Cardiac septum (tissue), 1 donor: ENCODE measurements around the gene CREM. TPM values are rescaled to one million over a fixed set of nuclear protein-coding genes. Genes with fewer than 3 reads are reported as not detected.
"Not testable (repeated sequence)": the region's sequence is repeated elsewhere in the genome, so short reads cannot be mapped to it uniquely, and the experiment has no call there.

Experiments used
- DNase-seq: peaks from one replicate; pipeline ENCODE4 v3.0.0-alpha.2; 2020; ENCODE audit warnings: low spot score
- intact Hi-C: fragments of 100-400 bp; cut with DNase I; formaldehyde crosslinking; loops from one replicate; pipeline ENCODE4 v1.14.0; 2022
- total RNA-seq: library from RNA; stranded (reverse); fragmentation: NEBNext Ultra II Directional; extraction: Animal tissue kit (Norgen Biotek cat#: 25700); gene quantifications from one replicate; pipeline ENCODE4 v1.2.1, GENCODE V29; 2021
- donor health status: DM: no; HTN: no; CAD: no.

The CREM gene
- total RNA-seq, 1 donor from 2014 or later, result 46.0 TPM

DNA sequence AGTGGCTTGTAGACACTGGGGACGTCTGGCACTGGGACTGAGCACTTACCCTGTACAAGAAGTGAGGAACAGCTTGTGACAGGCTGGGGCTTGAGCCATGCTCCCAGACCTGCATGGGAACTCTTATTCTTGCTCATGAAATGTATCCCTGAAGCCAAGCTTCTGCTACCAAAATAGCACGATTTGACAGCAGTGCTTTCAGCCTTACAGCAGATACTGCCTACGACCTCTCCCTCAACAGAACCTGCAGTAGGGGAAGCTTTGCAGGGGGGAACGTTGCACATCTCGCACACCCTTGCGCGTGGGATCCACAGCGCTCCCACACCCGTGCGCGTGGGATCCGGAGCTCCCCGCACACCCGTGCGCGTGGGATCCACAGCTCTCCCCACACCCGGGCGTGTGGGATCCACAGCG is 88.0 kb downstream of the CREM start:
- DNase-seq, result no peak
- intact Hi-C loops, result no loop called here

DNA sequence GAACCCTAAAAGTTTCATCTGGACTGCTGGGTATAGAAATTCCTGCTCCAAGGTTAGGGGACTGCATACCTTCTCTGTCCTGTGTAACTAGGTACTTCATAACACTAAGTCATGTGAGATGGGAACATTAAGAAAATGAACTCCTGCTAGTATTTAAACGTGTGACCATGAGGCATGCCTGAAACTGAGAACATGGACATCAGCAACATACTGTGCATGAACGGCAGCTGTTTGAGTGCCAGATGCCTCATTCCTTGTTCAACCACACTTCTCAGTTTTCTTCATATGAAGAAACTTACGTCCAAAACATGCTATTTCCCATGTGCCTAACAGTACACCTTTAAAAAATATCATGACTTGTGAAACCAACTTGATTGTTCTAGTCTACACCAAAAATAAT is 88.5 kb downstream of the CREM start:
- intact Hi-C loops, result no loop called here
- DNase-seq, result no peak

DNA sequence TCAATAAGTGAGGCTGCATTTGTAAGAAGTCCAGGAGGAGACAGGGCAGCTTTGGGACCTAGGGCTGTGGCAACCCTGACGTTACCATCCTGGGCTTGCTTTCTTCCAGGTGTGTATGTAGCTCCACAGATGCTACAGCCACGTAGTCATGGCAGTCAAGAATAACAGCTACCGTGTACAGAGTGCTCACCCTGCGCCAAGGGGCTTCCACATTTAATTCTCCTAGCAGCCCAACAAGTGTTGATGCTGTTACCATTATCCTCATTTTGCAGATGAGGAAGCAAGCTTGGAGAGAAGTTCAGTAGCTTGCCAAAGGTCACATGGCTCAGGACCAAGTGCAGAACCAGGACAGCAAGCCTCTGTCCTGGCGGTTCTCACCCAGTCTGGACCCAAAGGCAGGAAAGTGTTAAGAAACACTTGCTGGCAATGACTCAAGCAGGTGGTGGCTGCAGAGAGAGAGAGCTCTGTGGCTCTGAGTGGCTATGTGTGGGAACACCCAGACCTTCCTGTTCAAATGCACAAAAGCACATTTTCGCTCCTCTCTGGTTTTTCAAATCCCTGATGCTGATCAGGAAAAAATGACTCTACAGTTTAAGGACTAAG is 89.8 kb downstream of the CREM start:
- DNase-seq, result no peak
- intact Hi-C loops, result no loop called here

DNA sequence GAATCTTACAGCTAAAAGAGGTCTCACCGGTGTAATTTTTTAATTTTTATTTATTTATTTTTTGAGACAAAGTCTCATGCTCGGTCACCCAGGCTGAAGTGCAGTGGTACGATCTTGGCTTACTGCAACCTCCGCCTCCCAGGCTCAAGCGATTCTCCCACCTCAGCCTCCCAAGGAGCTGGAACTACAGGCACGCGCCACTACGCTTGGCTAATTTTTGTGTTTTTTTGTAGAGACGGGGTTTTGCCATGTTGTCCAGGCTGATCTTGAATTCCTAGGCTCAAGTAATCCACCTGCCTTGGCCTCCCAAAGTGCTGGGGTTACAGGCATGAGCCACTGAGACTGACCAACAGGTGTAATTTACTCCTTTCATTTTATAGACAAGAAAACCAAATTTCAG is 90.3 kb downstream of the CREM start:
- intact Hi-C loops, DNase-seq: not testable (repeated sequence)

DNA sequence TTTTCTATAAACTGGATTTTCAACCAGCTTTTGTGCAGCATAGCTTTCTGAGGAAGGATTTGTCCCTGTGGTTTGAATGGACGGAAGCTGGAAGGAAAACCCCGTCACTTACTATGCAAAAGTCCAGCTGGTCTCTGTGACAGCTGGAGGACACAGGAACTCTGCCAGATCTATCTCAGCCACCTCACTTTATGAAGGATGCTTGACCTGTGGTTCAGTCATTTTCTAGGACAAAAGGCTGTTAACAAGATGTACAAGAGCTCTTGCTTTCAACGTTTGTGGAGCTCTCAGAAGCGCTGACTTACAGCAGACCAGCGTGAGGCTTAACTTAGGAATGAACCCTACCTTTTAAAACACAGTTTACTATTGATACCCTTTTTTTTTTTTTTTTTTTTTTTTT is 90.8 kb downstream of the CREM start:
- intact Hi-C loops, result no loop called here
- no peak for DNase-seq

DNA sequence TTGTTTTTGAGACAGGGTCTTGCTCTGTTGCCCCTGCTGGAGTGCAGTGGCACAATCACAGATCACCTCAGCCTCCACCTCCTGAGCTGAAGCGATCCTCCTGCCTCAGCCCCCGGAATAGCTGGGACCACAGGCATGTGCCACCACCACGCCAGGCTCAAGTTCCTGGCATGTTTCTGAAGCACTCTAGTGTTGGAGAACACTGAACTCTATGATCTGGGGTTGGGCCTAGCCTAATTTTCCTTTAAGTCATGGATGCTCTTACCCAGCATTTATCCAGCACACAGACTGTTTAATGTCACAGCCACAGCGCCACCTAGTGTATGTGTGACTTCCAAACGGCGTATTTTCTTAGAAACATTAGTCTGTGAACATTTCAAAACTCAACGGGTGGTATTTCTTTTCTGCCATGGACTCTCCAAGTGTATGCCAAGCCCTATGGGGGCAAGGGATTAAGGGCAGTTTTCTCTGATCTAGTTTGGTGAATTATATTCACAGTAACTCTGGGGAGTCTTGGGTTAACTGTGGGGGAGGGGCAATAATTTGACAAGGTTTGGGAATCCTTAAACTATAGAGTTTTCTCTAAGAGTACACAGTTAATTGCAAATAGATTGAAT is 91.8 kb downstream of the CREM start:
- peak; percentile 86 for DNase-seq
- intact Hi-C loops, result loop anchor here (1.0 to 2.0 kb wide), 3 partner anchors 22 to 98 kb away; partner anchors contain the start of gene CREM

DNA sequence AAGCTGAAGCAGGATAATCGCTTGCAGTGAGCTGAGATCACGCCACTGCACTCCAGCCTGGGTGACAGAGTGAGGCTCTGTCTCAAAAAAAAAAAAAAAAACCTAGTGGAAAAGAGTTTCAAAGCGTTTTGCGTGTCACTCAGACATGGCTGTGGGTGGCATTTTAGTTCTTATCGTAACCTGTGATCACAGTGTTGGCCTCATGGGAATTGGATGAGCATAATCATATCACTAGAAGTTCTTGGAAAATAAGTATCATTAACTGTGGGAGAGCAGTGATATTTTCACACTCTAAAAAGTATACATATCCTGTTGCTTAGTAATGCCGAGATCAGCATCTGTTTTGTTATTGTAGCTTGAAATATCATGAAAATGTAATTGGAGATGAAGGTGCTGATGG is 92.6 kb downstream of the CREM start:
- no peak for DNase-seq
- intact Hi-C loops, result loop anchor here (2.0 kb wide), 2 partner anchors 22 to 92 kb away; partner anchors contain the start of gene CREM

DNA sequence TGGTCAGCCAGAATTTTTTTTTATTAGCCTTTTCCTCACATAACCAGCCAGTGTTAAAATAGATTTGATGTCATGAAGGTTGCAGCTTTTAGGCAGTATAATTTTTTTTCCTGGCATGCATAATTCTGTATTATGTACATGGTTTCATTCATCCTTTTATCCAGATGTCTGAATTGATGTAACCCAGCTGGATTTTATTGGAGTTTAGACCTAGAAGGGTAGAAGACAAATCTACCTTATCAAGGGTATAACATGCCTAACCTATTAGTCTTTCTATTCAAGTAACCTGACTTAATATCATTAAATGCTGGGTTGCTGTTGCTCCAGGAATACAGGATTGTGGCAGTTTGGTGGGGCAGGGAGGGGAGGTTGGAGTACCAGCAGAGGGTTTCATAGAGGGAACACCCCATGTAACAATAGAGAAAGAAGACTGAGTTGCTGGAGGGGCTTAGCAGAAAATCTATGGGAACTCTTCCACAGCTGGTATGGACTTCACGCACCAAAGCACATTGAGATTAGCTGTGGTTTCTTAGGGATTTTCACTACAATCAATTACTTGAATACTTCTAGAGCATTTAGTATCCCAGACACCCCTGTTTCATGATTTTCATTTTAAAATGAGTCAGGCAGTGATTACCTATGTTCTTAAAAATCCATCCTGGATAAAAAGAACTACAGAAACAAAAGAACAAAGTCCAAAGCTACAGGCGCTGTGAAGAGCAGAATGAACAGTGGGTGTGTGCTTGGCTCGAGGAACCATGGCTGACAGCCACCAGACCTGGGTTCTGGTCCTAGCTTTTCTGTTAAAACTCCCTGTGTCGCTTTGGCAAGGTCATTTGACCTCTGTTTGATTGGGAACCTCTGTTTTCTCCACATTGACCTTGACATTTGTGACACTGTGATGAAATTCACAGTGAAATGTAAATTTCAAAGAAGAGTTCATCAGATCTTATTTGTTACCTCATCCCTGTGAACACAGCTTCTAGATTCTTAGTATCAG is 93.5 kb downstream of the CREM start:
- intact Hi-C loops, result loop anchor here (2.0 kb wide), 2 partner anchors 23 to 93 kb away; partner anchors contain the start of gene CREM
- DNase-seq, result no peak

DNA sequence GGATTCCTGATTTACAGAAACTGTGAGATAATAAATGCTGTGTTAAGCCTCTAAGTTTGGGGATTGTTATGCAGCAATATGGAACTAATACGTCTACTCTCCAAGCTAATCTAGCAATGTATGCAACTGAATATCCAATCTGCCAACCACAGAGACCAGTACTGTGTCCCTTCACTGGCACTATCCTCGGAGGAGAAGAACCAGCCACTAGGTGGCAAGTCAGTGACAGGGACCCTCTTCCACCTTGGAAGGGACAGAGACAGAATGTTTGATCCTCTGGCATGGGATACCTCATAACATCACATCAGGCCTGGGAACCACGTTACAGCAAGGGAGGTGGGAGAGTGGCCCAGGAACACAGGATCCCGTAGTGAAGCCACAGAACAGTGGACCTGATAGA is 96.4 kb downstream of the CREM start:
- DNase-seq, result no peak
- intact Hi-C loops, result no loop called here

DNA sequence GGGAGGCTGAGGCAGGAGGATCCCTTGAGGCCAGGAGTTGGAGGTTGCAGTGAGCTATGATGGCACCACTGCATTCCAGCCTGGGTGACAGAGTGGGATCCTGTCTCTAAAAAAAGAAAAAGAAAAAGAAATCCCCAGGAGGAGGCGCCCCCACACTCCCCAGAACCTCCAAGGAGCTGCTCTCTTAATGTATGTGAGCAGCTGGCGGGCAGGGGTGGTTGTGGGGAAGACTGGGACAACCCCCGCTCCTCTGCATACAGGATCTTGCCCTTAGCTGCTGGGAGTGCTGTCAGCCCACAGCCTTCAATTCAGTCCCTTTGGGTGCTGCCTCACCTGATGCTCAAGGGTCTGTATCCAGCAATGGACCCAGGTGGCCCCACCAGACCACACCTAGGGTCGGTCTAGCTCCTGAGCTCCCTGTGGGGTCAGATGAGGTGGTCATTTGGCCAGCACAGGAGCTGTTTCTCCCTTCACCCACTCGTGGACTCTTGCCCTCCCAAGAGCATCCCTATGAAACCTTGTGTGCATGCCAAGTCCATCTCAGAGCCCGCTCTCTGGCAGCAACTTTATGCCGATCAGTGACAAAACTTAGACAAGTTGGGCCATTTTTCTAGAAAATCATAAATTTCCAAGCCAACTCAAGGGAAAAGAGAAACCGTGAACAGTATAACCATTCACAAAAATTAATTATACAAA is 97.5 kb downstream of the CREM start:
- DNase-seq, result no peak
- intact Hi-C loops, result no loop called here

DNA sequence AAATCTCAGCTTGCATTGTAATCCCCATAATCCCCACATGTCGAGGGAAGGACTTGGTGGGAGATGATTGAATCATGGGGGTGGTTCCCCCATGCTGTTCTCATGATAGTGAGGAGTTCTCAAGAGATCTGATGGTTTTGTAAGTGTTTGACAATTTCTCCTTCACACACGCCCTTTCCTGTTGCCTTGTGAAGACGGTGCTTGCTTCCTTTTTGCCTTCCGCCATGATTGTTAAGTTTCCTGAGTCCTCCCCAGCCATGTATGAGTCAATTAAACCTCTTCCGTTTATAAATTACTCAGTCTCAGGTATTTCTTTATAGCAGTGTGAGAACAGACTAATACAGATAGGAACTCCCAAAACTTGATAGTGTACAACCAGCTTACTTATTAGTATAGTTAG is 98.6 kb downstream of the CREM start:
- intact Hi-C loops, result no loop called here

DNA sequence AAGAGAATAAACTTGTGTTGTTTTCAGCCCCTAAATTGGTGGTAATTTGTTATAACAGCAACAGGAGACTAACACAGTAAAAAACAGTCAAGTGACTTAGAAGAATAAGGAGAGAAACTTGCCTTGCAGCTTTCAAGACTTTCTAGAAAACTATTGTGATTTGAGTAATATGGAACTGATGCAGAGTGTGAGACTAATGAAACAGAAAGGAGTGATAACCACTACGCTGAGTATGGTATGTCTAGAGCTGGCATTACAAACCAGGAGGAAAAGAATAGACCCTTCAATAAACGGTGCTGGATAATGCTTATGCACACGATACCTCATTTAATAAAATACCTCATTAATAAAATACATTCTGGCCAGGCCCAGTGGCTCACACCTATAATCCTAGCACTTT is 99.9 kb downstream of the CREM start:
- intact Hi-C loops, result no loop called here

More for the DNA sequence above, 98.6 kb downstream of the CREM start:
- no peak for DNase-seq

DNA sequence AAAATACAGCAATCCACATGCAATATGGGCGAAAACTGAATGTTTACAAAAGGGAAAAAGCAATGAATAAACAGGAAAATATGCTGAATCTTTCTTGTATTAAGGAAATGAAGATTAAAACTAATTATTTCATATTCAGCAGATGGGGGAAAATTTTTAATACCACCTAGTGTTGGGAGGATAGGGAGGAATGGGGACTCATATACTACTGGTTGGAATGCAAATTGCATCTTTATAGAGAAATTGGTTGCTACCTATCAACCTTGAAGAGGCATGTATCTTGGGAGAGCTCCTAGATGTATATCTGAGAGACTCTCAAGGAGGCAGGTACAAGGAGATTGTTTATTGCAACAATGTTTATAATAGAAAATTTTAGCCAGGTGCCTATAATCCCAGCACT is 101.4 kb downstream of the CREM start:
- intact Hi-C loops, result no loop called here
- DNase-seq, result no peak

More for the DNA sequence above, 99.9 kb downstream of the CREM start:
- DNase-seq, result no peak

DNA sequence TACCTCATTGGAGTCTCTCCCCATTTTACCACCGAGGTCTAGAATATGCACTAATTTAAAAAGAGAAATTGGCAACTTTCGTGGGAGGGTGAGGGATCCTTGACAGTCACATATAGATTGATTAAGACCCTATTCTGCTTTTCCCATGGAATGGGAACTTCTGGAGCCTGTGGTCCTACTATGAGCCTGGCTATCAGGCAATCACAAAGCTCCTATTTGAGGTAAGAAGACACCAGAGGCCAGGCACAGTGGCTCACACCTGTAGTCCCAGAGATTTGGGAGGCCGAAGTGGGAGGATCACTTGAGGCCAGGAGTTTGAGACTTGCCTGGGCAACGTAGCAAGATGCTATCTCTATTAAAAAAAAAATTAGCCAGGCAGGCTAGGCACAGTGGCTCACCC is 105.0 kb downstream of the CREM start:
- intact Hi-C loops, result no loop called here
- DNase-seq, result no peak

DNA sequence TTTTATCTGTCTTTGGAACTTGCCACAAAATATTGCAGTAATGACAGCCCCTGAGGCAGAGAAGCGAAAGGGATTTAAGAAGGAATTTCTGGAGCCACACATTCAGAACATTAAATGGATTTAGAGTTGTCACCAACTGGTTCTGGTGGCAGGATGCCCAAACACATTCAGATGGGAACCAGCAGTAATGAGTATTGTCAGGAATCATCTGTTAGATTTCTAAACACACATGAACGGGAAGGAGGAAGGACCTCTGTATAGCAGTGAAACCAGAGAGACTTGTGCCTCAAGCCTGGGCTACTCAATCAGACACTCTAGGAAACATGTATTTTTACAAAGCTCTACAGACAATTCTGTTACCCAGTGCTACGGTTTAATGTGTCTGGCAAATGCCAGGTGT is 105.9 kb downstream of the CREM start:
- intact Hi-C loops, result no loop called here
- no peak for DNase-seq

DNA sequence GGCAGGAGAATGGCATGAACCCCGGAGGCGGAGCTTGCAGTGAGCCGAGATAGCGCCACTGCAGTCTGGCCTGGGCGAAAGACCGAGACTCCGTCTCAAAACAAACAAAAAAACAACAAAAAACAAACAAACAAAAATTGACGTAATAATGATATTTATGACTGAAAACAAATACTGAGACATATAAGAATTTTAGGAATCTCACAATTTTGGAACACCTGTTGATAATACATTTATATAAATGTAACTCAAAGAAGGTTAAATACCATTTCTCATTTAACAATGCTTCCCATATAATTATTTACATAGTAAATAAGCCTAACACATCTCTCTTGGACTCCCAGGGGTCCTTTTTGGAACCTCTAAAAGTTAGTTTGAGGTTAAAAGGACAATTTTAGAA is 107.4 kb downstream of the CREM start:
- DNase-seq, result no peak
- intact Hi-C loops, result no loop called here

DNA sequence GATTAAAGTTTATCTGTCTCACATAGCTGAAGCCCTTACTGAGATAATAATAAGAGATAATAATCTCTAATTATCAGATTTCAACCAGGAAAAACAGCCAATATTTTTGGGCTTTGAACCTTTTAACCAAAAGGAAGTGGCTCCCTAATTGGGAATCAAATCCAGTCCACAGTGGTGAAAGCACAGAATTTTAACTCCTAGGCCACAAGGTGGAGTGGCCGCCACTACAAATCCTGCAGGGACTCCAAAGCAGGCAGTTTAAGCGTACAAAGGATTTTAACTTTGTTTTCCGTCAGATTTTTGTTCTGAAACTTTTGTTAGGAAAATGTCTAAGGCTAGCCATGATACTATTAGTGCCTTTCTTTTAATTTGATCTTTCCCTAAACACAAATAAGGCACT is 110.1 kb downstream of the CREM start:
- intact Hi-C loops, result no loop called here
- DNase-seq, result no peak

DNA sequence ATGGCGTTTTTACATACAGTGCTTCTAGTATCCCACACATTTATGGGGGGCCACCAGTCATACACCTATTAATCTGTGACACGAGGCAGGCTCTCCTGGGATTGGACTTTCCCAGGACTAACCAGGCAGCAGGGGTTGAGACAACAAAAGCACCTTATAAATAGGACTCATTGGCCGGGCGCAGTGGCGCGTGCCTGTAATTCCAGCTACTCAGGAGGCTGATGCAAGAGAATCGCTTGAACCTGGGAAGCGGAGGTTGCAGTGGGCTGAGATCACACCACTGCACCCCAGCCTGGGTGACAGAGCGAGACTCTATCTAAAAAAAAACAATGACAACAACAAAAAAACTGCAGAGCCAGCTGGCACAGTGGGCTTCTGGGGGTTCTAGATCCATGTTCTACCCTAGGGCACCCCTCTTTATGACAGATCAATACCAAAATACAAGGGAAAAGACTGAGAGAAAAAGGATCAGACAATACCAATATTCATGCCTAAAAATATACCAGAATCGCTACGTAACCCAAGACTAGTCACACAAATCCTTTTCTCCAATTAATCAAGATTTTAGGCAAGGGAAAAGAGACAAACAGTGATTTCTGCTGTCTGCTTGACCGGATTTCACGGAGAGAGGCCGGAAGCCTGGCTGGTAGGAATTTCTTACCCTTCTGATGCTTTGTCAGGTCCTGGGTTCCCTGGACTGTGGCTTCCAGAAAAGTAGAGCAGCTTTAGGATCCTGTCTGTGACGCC is 111.3 kb downstream of the CREM start:
- DNase-seq, result no peak
- intact Hi-C loops, result no loop called here

DNA sequence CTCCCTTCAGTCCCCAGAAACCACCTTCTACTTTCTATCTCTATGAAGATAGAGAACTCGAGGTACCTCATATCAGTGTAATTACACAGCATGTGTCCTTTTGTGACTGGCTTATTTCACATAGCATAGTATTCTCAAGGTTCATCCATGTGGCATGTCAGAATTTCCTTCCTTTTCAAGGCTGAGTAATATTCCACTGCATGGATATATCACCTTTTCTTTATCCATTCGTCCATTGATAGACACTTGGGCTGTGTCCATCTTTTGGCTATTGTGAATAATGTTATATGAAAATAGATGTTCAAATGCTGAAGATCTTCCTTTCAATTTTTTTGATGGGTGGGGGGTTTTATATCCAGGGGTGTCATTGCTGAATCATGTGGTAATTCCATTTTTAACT is 117.9 kb downstream of the CREM start:
- no peak for DNase-seq
- intact Hi-C loops, result loop anchor here (5.0 kb wide), 2 partner anchors 83 to 358 kb away; no protein-coding TSS in a partner anchor
